ENCODE measurements around the gene KATNB1. TPM values are rescaled to one million over a fixed set of nuclear protein-coding genes. Genes with fewer than 3 reads are reported as not detected.

The KATNB1 gene
- polyA plus RNA-seq, 2 of the 4 experiments (the other 2 are of a cell fraction), result 21.0 to 21.1 TPM

DNA sequence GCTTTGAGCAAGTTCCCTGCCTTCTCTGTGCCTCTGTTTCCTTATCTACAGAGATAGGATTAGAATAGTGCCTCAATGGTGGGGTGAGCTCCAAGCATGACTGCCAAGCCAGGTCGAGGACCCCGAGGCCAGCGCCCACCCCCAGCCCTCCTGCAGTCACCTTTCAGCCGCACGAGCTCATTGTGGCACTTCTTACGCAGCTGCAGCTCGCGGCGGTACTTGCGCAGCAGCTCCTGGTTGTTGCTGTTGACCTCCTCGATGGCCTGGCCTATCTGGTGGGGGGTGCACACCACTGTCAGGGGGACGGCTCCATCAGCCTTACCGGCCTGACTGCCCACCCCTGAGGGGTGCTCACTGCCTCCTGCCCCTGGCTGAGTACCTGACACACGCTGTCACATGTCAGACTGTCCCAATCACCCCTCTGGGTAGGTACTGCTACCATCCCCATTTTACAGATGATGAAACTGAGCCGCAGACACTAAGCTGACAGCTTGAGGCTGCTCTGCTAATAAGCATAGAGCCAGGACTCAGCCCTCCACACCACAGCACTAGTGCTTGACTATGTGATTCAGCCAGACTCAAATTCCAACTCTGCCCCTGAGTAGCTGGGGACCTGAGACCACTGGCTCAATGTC, 31.3 kb downstream of the KATNB1 start:
- Histone ChIP-seq H3K4me2 (no peak overlapping the region), H3K4me3 (no peak overlapping the region), H3K9me3 (no peaks in the 10 kb centered on the region), H3K4me1 (peaks cover 48% of the 10 kb centered on the region), H3K27ac (peak overlapping the region in 1 of 2 experiments; percentile 23; a peak in 1 of 6 replicates)
- ATAC-seq (no peak), DNase-seq (ENCODE audit: low read depth in 1 of 2, low spot score in 1 of 2) (no peak), FAIRE-seq (no peak)
- ChIA-PET CTCF (interaction anchor here (0.7 to 9.7 kb wide), 7 partner anchors 8 to 97 kb away, joined by 3 to 96 read pairs (median 4); partner anchors contain the start of gene KIFC3), POLR2A (no interaction called here)
- 95% methylated on average over 15 of the region's 15 CpGs for WGBS (ENCODE audit: missing lambda C conversion rate)
- TF ChIP-seq SMC3 (IDR thresholded peaks at IDR 0.05), result no peak
- TF ChIP-seq NFE2L2 (conservative IDR thresholded peaks at IDR 0.05; ENCODE audit: low read length), result no peak
- 0 out of 2 replicates have a peak, but pooled peaks have one; percentile 23 for TF ChIP-seq KDM1A (IDR thresholded peaks at IDR 0.05; ENCODE audit: low read depth)
- TF ChIP-seq CHD2 (IDR thresholded peaks at IDR 0.05; ENCODE audit: low read length, partially characterized antibody), result no peak

DNA sequence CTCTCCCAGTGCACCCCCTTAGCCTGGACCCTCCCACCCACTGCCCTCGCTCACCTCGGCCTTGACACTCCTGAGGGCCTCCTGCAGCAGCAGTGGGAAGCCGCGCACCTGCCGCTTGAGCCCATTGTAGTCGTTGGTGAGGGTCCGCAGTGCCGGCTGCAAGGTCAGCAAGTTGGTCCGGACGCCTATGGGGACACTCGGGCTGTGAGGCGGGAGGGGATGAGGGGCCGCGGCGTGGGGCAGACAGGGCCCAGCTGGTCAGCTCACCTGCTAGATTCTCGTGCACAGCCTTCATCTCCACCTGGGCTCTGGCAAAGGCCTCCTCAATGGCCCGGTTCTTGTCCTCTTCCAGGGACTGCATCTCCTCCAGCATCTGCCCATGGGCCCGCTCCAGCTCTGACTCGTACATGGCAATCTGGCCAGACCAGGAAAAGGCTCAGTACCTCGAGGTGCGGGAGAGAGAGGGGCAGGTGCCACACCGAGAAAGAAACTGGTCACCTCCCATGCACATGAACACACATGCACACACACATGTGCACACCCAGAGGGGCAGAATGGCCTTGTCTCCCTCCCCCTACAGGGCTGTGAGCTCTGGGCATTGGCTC, 34.1 kb downstream of the KATNB1 start:
- 96% methylated on average over 15 of the region's 22 CpGs for WGBS (ENCODE audit: missing lambda C conversion rate)
- CTCF ChIA-PET, result interaction anchor here (1.4 to 9.7 kb wide), 7 partner anchors 11 to 194 kb away, joined by 3 to 96 read pairs (median 5); no protein-coding TSS in a partner anchor

DNA sequence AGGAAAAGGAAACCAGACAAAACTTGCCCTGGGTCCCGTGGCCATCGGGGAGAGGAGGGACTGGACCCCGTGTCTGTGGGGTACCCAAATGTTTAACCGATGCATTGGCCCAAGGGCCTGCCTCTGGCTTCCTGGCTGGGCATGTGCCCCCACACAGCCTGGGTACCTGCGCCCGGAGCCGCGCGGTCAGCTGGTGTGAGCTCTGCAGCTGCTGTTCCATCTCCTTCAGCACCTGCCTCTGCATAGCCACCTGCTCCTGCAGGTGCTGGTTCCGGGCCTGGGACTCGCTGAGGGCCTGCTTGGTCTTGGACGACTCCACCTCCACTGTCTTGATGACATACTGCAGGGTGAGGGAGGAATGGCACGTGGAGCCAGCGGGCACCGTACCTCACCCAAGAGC, 34.8 kb downstream of the KATNB1 start:
- no peaks in the 10 kb centered on the region for H3K9me3 ChIP-seq
- TF ChIP-seq EHF (CRISPR knock-in tag; IDR thresholded peaks at IDR 0.05) (no peak), SREBF2 (IDR thresholded peaks at IDR 0.05) (no peak), HDAC2 (IDR thresholded peaks at IDR 0.05) (no peak), TFCP2L1 (CRISPR knock-in tag; IDR thresholded peaks at IDR 0.05) (no peak), FOSB (CRISPR knock-in tag; IDR thresholded peaks at IDR 0.05) (no peak), MAFK (IDR thresholded peaks at IDR 0.05; ENCODE audit: partially characterized antibody) (no peak), TP53 (CRISPR knock-in tag; IDR thresholded peaks at IDR 0.05) (no peak)
- TF ChIP-seq, protein P1, sequence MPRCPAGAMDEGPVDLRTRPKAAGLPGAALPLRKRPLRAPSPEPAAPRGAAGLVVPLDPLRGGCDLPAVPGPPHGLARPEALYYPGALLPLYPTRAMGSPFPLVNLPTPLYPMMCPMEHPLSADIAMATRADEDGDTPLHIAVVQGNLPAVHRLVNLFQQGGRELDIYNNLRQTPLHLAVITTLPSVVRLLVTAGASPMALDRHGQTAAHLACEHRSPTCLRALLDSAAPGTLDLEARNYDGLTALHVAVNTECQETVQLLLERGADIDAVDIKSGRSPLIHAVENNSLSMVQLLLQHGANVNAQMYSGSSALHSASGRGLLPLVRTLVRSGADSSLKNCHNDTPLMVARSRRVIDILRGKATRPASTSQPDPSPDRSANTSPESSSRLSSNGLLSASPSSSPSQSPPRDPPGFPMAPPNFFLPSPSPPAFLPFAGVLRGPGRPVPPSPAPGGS (IDR thresholded peaks at IDR 0.05), result no peak
- TF ChIP-seq, protein P2, sequence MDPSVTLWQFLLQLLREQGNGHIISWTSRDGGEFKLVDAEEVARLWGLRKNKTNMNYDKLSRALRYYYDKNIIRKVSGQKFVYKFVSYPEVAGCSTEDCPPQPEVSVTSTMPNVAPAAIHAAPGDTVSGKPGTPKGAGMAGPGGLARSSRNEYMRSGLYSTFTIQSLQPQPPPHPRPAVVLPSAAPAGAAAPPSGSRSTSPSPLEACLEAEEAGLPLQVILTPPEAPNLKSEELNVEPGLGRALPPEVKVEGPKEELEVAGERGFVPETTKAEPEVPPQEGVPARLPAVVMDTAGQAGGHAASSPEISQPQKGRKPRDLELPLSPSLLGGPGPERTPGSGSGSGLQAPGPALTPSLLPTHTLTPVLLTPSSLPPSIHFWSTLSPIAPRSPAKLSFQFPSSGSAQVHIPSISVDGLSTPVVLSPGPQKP (IDR thresholded peaks at IDR 0.05; ENCODE audit: low read depth, low read length), result no peak
- TF ChIP-seq, protein P3, sequence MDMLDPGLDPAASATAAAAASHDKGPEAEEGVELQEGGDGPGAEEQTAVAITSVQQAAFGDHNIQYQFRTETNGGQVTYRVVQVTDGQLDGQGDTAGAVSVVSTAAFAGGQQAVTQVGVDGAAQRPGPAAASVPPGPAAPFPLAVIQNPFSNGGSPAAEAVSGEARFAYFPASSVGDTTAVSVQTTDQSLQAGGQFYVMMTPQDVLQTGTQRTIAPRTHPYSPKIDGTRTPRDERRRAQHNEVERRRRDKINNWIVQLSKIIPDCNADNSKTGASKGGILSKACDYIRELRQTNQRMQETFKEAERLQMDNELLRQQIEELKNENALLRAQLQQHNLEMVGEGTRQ (IDR thresholded peaks at IDR 0.05), result no peak
- TF ChIP-seq, protein P4, sequence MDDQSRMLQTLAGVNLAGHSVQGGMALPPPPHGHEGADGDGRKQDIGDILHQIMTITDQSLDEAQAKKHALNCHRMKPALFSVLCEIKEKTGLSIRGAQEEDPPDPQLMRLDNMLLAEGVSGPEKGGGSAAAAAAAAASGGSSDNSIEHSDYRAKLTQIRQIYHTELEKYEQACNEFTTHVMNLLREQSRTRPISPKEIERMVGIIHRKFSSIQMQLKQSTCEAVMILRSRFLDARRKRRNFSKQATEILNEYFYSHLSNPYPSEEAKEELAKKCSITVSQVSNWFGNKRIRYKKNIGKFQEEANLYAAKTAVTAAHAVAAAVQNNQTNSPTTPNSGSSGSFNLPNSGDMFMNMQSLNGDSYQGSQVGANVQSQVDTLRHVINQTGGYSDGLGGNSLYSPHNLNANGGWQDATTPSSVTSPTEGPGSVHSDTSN (IDR thresholded peaks at IDR 0.05), result no peak
- ChIA-PET POLR2A (no interaction called here), CTCF (interaction anchor here (1.4 to 9.7 kb wide), 6 partner anchors 11 to 195 kb away, joined by 3 to 96 read pairs (median 6); no protein-coding TSS in a partner anchor)
- ATAC-seq (no peak), DNase-seq (ENCODE audit: low read depth in 1 of 2, low spot score in 1 of 2) (no peak), FAIRE-seq (no peak)
- no peak overlapping the region for H3K27ac ChIP-seq
- 92% methylated on average over 8 of the region's 15 CpGs for WGBS (ENCODE audit: missing lambda C conversion rate)
- no peak overlapping the region for H3K4me2 ChIP-seq
- peaks cover 29% of the 10 kb centered on the region for H3K4me1 ChIP-seq
- H3K4me3 ChIP-seq, result no peak overlapping the region

More for the DNA sequence above, 34.1 kb downstream of the KATNB1 start:
- ATAC-seq (no peak), DNase-seq (ENCODE audit: low read depth in 1 of 2, low spot score in 1 of 2) (no peak), FAIRE-seq (no peak)
- Histone ChIP-seq H3K4me1 (peaks cover 31% of the 10 kb centered on the region), H3K9me3 (no peaks in the 10 kb centered on the region), H3K27ac (no peak overlapping the region), H3K4me2 (no peak overlapping the region), H3K4me3 (no peak overlapping the region)
- TF ChIP-seq RNF2 (IDR thresholded peaks at IDR 0.05; ENCODE audit: borderline replicate concordance, low read depth), result no peak
- TF ChIP-seq CHD4 (IDR thresholded peaks at IDR 0.05; ENCODE audit: borderline replicate concordance), result no peak
- TF ChIP-seq FOSB (CRISPR knock-in tag; IDR thresholded peaks at IDR 0.05), result no peak
- no peak for TF ChIP-seq TFCP2L1 (CRISPR knock-in tag; IDR thresholded peaks at IDR 0.05)
- no peak for TF ChIP-seq EHF (CRISPR knock-in tag; IDR thresholded peaks at IDR 0.05)
- no peak for TF ChIP-seq CEBPB (IDR thresholded peaks at IDR 0.05)
- TF ChIP-seq GATA3 (IDR thresholded peaks at IDR 0.05; ENCODE audit: borderline replicate concordance), result no peak
- POLR2A ChIA-PET, result no interaction called here

All from A549 (cell line).